Heart left ventricle (tissue), 16 donors: ENCODE data around the gene COG2. TPM values are rescaled to one million over a fixed set of nuclear protein-coding genes. Genes with fewer than 3 reads are reported as not detected.

Experiments used
- ATAC-seq, 4 donors: fragments of 200-7000 bp; cut with Tn5 transposase; one replicate each; pipeline ENCODE4 v1.9.1; 2020 to 2022; ENCODE audit warnings: moderate library complexity in 4 of 4, mild to moderate bottlenecking in 3 of 4, moderate number of reproducible peaks in 1 of 4
- DNase-seq, 5 donors: peaks; one replicate each; pipeline ENCODE4 v3.0.0-alpha.2; 2020
- H3K27ac ChIP-seq, 12 donors: fragments of 200-600 bp; sonication (generic) in 4 of 12; one replicate each; pipeline versions ENCODE4 v1.5.0 to v1.8.0; 2016 to 2022; ENCODE audit warnings: mild to moderate bottlenecking in 2 of 12
- H3K27me3 ChIP-seq, 9 donors: fragments of 200-600 bp; sonication (generic) in 2 of 9; one replicate each; pipeline versions ENCODE4 v1.5.1 to v1.8.0; 2016 to 2022; ENCODE audit warnings: mild to moderate bottlenecking in 3 of 9
- H3K36me3 ChIP-seq, 9 donors: fragments of 200-600 bp; sonication (generic) in 2 of 9; one replicate each; pipeline versions ENCODE4 v1.5.0 to v1.8.0; 2018 to 2022; ENCODE audit warnings: mild to moderate bottlenecking in 2 of 9
- H3K4me1 ChIP-seq, 12 donors: fragments of 200-600 bp; sonication (generic) in 4 of 12; one replicate each; pipeline versions ENCODE4 v1.5.0 to v1.8.0; 2016 to 2022; ENCODE audit warnings: mild to moderate bottlenecking in 3 of 12
- H3K4me3 ChIP-seq, 12 donors: fragments of 200-600 bp; sonication (generic) in 4 of 12; one replicate each; pipeline versions ENCODE4 v1.5.0 to v1.8.0; 2017 to 2022; ENCODE audit warnings: mild to moderate bottlenecking in 9 of 12, moderate library complexity in 4 of 12
- H3K9me3 ChIP-seq, 12 donors: fragments of 200-600 bp; sonication (generic) in 4 of 12; one replicate each; pipeline versions ENCODE4 v1.5.0 to v1.8.0; 2016 to 2022; ENCODE audit warnings: mild to moderate bottlenecking in 1 of 12
- CTCF ChIP-seq, 12 donors: fragments of 200-600 bp; sonication (generic) in 4 of 12; IDR thresholded peaks; one replicate each; pipeline versions ENCODE4 v1.5.0 to v1.8.0; 2018 to 2022; ENCODE audit warnings: antibody characterized with exemption in 12 of 12, mild to moderate bottlenecking in 5 of 12
- POLR2A ChIP-seq, 2 donors: fragments of 450-650 bp; IDR thresholded peaks; one replicate each; pipeline ENCODE4 v1.6.1; 2017; ENCODE audit warnings: antibody characterized with exemption in 2 of 2, mild to moderate bottlenecking in 2 of 2, moderate library complexity in 2 of 2
- WGBS, 4 donors: extraction: QIAGEN DNeasy Blood & Tissue Kit in 2 of 4; methylation state at CpG; one replicate each; pipeline versions ENCODE4 v1.1.5 to v1.1.7; 2013 to 2018; 5-methylcytosine and 5-hydroxymethylcytosine counted together
- intact Hi-C, 10 donors: fragments of 100-400 bp; cut with DNase I; formaldehyde crosslinking; loops; one replicate each; pipeline versions ENCODE4 v1.11.1 to v1.14.2; 2022
- polyA plus RNA-seq, 2 donors: library from polyadenylated mRNA; stranded (reverse); fragments of 200-250 nt; gene quantifications; one replicate each; pipeline ENCODE4 v1.2.3, GENCODE V29; 2013
- total RNA-seq, 9 donors: library from RNA; depleted of rRNA in 2 of 9; stranded (reverse); fragments of >200 nt in 2 of 9; fragmentation: NEBNext Ultra II Directional in 3 of 9; extraction: Animal tissue kit (Norgen Biotek cat#: 25700) in 3 of 9; gene quantifications; one replicate each; pipeline versions ENCODE4 v1.1.0 to v1.2.4, GENCODE V29; 2016 to 2023
- donor health status: ischemic (EF 13 %, LVEDD 7.1; RV severe dilation, severe dysfunction).
- donor health status: healthy with polysubstance abuse.
- donor health status: DM: no; HTN: yes; CAD: no.
- donor health status: DM: no; HTN: no; CAD: no.
- donor health status: ischemic (EF 25% LVEDD 6.9; RV normal size, moderate dysfunction).
- donor health status: ischemic (EF 25% LVEDD 5.7; RV mildly dilated, moderate dysfunction).
- donor health status: healthy.
- donor health status: DM: yes; HTN: yes; CAD: no.
- donor health status: ischemic (EF 35%, LVEDD 5.7; RV mildly dilated, moderate dysfunction).
- donor health status: nonischemic (EF 11% LVEDD 7.7; RV severe dilation, severe dysfunction).
- donor health status: DM: yes; HTN: yes; CAD: no.
- donor health status: PGD.
- donor health status: ischemic (EF 29% LVEDD 5.4; RV normal size, mild dysfunction).
- donor health status: nonischemic (EF 23%, LVEDD 6.1; RV moderate dilation, normal function).

The COG2 gene
- total and polyA plus RNA-seq, 11 donors: 9.2 to 31.4 (median 25.1) TPM

GRCh38 chr1:230612651-230613050, 29.6 kb upstream of the COG2 start:
- no peaks in the 10 kb centered on the region for H3K9me3 ChIP-seq
- no peak overlapping the region for H3K27ac ChIP-seq
- ATAC-seq (no peak), DNase-seq (no peak)
- TF ChIP-seq POLR2A (IDR thresholded peaks at IDR 0.05): no peak
- TF ChIP-seq CTCF (IDR thresholded peaks at IDR 0.05): no peak
- intact Hi-C loops: no loop called here
- 52 to 76% (median 64%) methylated on average over 1 of the region's 1 CpG for WGBS, 4 donors
- H3K4me3 ChIP-seq: no peak overlapping the region
- peaks cover 0 to 31% (median 13%) of the 10 kb centered on the region in 12 donors for H3K4me1 ChIP-seq
- no peaks in the 10 kb centered on the region for H3K36me3 ChIP-seq
- no peaks in the 10 kb centered on the region for H3K27me3 ChIP-seq

GRCh38 chr1:230614121-230614520, 28.2 kb upstream of the COG2 start:
- ATAC-seq: no peak
- TF ChIP-seq CTCF (IDR thresholded peaks at IDR 0.05) (no peak), POLR2A (IDR thresholded peaks at IDR 0.05) (no peak)
- H3K9me3 ChIP-seq: no peaks in the 10 kb centered on the region
- H3K27ac ChIP-seq: no peak overlapping the region
- no peak for DNase-seq
- H3K27me3 ChIP-seq: no peaks in the 10 kb centered on the region
- H3K4me1 ChIP-seq: peaks cover 0 to 28% (median 10%) of the 10 kb centered on the region in 12 donors
- no peaks in the 10 kb centered on the region for H3K36me3 ChIP-seq
- intact Hi-C loops: no loop called here
- no peak overlapping the region for H3K4me3 ChIP-seq
- WGBS, 4 donors: 95 to 96% (median 95%) methylated on average over 3 of the region's 3 CpGs

- 80 to 85% (median 83%) methylated on average over 2 of the region's 2 CpGs for WGBS, 4 donors
- ATAC-seq (no peak), DNase-seq (no peak)
- H3K9me3 ChIP-seq: no peaks in the 10 kb centered on the region
- H3K36me3 ChIP-seq: no peaks in the 10 kb centered on the region
- no peaks in the 10 kb centered on the region for H3K27me3 ChIP-seq
- no peak overlapping the region for H3K4me3 ChIP-seq
- no peak overlapping the region for H3K27ac ChIP-seq
- TF ChIP-seq POLR2A (IDR thresholded peaks at IDR 0.05) (no peak), CTCF (IDR thresholded peaks at IDR 0.05) (no peak)
- intact Hi-C loops: no loop called here
- no peaks in the 10 kb centered on the region for H3K4me1 ChIP-seq
Measured at GRCh38 chr1:230618537-230618936, 23.7 kb upstream of the COG2 start.

GRCh38 chr1:230620649-230621323, 21.5 kb upstream of the COG2 start:
- WGBS, 4 donors: 87 to 97% (median 94%) methylated on average over 3 of the region's 3 CpGs
- Histone ChIP-seq H3K27me3 (no peaks in the 10 kb centered on the region), H3K36me3 (no peaks in the 10 kb centered on the region), H3K27ac (no peak overlapping the region), H3K4me3 (no peak overlapping the region), H3K4me1 (no peaks in the 10 kb centered on the region), H3K9me3 (no peaks in the 10 kb centered on the region)
- intact Hi-C loops: no loop called here
- DNase-seq (no peak), ATAC-seq (no peak)
- TF ChIP-seq POLR2A (IDR thresholded peaks at IDR 0.05) (no peak), CTCF (IDR thresholded peaks at IDR 0.05) (no peak)
